NCI-H2107 (cell line): ENCODE measurements around the gene ATP6V0A1.
"Not testable (repeated sequence)": the region's sequence is repeated elsewhere in the genome, so short reads cannot be mapped to it uniquely, and the experiment has no call there.

ENCODE experiments used
- DNase-seq: peaks from one replicate; lab custom pipeline; 2025; lab: John Stamatoyannopoulos, UW

ATP6V0A1 gene

DNA sequence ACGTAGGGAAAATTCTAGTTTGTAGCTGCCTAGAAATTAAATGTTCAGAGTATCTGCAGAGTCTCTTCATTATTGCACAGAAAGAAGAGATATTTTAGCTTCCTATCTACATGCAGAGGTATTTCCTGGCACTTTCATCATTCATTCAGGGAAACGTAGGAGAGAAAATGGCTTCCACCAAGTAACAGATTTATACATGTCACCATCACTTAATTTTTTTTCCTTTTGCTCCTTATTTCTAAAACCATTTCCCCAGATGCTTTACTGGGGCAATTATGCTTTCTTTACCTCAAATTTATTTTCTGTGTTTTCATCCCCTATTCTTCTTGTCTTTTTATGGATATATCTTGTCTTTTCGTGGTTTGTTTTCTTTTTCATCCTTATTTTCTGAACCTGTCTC, 18.5 kb downstream of the ATP6V0A1 start:
- no peak for DNase-seq

DNA sequence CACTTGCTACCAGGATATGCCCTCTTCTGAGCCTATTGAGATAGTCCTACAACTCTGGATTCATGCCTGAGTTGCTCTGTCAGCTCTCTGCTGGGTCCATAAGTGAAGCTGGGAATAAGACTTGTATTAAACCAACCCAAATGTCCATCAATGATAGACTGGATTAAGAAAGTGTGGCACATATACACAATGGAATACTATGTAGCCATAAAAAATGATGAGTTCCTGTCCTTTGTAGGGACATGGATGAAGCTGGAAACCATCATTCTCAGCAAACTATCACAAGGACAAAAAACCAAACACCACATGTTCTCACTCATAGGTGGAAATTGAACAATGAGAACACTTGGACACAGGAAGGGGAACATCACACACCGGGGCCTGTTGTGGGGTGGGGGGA, 19.1 kb downstream of the ATP6V0A1 start:
- not testable (repeated sequence) for DNase-seq

DNA sequence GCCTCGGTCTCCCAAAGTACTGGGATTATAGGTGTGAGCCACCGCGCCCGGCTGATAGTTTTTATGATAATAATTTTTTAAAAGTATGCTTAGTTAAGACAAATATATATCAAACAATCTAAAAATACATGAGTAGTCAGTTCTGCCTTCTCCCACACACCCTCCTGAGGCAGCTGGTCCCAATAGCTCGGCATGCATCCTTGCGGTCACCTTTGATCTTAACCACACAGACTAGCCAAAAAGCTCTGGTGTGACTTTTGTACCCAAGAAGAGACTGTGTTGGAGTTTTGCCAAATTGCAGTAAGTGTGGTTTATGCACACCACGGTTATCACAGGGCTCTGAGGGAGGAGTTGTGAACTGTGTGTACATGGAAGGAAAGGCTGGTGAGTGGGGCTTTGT, 25.6 kb downstream of the ATP6V0A1 start:
- no peak for DNase-seq

DNA sequence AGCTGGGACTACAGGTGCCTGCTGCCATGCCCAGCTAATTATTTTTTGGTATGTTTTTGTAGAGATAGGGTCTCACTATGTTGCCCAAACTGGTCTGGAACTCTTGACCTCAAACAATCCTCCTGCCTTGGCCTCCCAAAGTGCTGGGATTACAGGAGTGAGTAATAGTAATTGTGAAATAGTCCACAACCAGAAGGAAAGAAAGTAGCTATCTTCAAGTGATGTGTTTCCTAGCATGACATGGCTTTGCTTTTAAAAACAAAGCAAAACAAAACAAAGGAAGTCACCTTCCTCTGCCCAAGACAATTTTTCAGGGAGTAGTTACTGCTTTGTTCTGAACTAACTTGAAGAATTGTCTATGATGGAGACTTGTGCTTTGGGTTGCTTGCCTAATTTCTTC, 27.0 kb downstream of the ATP6V0A1 start:
- no peak for DNase-seq

DNA sequence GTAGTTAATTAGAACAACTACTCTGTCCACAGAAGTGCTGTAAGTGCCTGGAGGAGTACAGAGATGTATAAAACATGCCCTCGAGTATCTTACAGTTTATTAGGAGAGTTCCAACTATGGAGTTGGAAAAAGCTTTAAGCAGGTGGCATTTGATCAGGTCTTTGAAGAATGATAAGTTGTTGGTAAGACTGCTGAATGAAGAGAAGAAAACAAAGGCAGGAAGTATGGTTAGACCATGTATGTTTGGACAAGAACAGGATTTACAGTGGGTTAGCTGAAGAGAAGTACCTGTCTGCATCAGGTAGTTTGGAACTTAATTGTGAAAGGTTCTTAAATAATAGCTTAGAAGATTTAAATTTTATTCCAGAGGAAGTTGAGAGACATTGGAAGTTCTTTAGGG, 29.4 kb downstream of the ATP6V0A1 start:
- no peak for DNase-seq

DNA sequence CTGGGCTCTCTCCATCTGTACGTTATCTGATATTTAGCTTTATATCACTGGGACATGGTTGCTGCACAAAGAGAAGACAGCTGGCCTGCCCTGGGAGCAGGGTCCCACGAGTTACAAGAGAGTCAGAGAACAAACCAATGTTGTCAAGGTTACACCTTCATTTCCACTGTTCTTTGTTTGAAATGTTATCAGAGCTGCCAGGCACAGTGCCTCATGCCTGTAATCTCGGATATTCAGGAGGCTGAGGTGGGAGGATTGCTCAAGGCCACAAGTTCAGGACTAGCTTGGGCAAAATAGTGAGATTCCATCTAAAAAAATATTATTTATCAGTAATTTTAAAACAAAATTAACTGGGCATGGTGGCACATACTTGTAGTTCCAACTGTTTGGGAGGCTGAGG, 34.6 kb downstream of the ATP6V0A1 start:
- no peak for DNase-seq

DNA sequence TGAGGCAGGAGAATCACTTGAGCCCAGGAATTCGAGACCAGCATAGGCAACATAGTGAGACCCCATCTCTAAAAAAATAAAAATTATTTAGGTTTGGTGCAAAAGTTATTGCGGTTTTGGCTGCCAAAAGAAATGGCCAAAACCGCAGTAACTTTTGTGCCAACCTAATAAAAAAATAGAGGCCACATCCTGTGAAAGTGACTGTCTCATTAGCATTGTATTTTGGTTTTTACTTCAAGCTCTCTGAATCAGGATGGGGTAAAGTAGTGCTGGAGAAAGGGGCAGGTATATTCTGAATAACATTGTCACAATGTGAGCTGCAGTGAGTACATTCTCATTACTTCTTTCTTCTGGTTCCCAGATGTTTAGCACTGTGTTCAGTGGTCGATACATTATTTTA, 36.0 kb downstream of the ATP6V0A1 start:
- DNase-seq = no peak

DNA sequence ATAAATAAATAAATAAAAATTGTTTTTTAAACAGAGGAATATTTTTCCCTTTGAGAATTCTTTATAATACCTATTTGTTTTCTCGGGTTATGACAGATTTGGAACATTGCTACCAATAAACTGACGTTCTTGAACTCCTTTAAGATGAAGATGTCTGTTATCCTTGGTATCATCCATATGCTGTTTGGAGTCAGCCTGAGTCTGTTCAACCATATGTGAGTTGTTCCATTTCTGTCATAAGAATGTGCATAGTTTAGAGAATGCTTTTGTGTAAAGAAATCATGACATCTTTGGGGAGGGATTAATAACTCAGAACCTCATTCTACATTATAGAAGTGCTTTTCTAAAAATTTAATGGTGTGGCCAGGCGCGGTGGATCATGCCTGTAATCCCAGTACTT, 40.1 kb downstream of the ATP6V0A1 start:
- no peak for DNase-seq

DNA sequence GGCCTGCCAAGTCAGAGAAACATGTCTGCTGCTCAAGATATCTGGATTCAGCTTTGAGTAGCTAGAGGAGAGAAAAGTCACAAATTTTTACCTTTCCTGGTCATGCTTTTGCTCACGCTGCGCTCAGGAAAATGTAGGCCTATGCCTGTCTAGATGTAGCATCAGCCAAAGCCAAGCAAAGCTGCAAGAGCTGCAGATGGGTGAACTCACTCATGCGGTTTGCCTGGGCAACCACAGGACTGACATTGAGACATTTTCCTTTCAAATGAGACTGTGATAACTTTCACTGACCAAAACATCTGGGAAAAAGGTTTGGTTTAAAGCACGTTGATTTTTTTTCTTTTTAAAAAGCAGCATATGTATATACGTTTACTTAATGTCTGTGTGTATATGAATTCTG, 43.4 kb downstream of the ATP6V0A1 start:
- DNase-seq = no peak

DNA sequence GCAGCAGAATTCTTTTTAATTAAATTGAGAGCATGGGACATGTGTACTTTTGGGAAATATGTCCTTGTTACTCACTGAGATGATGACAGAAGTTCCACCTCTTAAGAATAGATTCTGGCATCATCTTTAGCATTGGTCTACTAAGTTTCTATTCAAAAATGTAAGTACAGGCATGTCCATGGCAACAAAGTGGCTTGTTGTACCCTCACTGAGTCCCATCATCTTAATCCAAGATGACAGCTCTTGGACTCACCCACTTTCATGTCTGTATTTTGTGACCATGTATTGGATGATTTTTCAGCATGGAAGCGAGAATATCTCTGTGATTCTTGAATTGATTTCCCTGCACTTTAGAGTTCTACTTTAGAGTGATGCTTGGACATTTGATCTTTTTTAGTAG, 44.2 kb downstream of the ATP6V0A1 start:
- no peak for DNase-seq

DNA sequence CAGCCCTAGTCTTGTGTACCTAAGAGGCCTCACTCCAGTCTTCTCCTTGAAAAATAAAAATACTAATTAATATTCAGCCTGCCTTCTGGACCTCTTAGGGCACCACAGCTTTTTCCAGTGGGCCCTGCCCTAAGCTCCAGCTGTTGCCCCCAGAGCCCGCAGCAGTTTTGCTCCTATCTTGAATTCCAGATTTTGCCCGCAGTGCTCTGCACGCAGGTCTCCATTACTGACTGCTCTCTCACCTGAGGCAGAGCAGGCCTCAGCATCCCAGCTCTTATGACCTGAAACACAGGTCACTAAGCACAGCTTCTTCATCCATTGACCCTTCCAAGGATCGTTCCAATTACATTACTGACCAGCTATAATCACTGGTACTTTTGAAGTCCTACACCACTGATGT, 49.0 kb downstream of the ATP6V0A1 start:
- no peak for DNase-seq

DNA sequence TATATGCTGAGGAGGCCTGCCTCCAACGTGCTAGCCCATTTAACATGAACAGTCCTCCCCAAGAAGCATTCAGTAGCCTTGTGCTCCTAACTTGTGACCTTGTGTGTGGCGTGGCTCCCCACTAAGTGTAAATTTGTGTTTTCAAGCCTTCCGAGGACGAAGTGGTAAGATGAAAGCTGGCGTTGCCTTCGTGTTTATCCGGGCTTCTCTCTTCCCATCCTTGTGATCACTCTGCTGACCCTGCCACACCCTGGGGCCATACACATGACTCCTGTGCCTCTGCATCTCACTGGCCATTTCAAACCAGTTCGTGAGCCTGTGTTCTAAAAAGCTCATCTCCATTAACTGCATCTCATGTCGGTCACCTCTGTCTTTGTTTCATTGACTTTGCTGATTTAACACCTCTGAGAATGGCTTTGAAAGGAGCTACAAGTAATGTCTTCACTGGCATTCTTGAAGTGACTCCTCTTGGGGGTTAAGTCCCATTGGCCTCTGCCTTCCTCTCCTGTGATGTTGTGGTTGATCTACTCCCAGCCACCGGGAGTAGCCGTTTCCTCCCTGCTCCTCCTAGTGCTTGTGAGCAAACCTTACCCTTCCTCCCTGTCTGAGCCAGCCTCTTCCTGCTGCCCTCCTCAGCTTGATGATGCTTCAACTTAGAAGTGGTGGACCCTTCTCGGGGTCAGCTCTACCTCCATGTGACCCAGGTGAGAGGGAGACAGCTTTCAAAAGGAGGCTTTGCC, 49.9 kb downstream of the ATP6V0A1 start:
- DNase-seq = no peak

DNA sequence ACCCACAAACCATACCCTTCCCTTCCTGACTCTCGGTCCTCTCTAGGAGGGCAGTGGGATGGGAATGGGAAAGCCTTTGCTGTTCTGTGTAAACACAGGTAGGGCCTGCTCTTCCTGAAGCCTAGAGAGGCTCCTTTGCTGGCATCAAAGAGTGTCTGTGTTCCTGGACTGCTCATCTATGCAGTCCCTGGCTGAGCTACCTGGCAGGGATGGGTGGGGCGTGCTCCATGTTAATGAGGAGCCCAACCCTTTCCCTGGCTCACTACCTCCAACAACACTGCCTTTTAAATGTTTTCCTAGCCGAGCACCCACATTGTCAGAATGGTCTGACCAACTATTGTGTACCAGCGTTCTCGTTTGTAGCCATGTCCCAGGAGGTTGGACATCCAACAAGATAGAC, 50.7 kb downstream of the ATP6V0A1 start:
- DNase-seq = no peak

DNA sequence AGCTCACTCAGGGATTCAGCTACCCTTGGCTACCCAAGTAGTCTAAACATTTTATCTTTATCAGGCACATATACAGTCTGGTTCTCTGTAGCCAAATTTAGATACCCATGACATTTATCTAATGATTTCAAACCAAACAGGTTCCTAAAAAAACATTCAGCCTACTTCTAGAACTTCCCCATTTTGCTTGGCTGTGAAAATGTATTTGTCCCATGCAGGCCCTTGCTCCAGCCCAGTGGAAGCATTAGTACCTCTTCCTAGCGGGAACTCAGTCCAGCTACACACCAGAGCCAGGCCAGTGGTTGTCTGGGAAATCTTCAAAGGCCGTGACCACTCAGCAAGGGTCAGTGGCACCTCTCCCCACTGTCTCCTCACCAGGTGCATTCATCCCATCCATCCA, 51.2 kb downstream of the ATP6V0A1 start:
- DNase-seq = no peak

DNA sequence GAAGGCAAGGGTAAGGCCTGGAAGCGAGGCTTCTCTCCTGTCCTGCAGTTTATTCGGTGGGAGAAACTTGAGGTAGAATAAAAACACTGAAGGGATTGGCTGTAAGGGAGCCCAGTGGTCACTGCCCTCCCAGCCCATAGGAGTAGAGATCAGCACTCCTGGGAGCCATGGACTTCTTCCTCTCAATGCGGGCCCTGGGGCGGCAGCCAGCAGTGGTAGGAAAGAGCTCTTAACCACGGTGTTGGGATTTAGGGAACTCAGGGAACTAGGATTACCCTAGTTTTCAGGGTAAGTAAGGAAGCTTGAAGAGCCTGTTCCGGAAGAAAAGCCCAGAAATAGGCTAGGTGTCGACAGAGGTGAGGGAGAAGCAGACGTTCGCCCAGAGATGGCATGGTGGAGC, 53.6 kb downstream of the ATP6V0A1 start:
- no peak for DNase-seq

DNA sequence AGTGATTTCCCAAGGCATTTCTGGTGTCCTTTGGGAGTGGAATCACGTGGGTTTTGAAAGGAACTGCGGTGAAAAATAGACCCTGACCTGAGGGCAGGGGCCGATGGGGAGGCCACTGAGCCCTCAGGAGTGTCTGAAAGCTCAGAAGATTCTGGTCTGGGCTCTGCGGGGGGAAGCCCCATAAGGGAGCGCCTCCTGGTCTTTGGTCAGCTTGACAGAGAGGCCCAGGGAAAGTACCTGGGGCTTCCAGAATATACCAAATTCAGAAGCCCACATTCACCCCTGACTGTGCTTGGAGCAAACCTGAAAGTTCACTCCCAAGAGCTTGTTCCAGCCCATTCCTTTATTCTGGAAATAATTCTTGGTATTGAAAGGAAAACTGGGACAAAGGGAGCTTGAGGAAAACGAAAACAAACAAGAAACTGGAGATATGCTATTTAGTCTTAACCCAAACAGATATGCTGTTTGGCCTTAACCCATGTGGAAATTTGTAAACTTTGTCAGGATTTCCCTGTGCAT, 54.1 kb downstream of the ATP6V0A1 start:
- DNase-seq = no peak

DNA sequence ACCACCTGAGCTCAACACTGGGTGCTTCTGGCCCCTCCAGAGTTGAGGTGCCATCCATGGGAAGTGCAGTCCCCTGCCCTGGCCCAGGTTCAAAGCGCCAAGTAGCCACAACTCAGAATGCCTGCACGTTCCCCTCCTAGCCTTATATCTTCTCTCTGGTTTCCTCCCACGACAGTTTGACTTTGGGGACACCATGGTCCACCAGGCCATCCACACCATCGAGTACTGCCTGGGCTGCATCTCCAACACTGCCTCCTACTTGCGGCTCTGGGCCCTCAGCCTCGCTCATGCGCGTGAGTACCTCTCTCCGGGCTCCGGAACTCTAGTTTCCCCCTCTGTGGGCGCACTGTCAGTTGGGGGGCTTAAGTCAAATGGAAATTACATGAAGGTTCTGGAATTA, 55.0 kb downstream of the ATP6V0A1 start:
- no peak for DNase-seq

DNA sequence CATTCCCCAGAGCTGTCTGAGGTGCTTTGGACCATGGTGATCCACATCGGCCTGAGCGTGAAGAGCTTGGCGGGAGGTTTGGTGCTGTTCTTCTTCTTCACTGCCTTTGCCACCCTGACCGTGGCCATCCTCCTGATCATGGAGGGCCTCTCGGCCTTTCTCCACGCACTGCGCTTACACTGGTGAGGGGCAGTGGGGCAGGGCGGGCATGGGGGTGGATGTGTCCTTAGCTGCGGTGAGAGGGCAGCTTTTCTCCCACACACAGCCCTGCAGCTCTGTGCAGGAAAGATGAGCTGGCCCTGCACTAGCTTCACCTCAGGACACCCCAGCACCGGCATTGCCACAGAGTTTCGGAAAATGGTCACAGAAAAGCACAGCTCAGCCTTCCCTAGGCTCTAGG, 55.6 kb downstream of the ATP6V0A1 start:
- no peak for DNase-seq

DNA sequence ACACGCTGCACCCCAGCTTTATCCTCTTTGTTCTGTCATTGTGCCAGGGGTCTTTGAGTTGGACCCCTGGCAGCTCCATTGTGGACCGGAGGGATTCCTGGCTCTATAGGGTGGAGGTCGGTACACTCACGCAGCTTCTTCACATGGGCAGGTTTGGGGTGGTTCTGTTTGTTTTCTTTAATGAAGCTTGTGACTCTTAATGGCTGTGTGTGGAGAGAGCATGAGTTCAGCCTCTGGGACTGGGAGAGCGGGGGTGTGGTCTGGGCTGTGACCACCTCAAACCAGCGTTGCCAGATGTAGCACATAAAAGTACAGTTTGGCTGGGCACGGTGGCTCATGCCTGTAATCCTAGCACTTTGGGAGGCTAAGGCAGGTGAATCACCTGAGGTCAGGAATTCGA, 56.2 kb downstream of the ATP6V0A1 start:
- no peak for DNase-seq

DNA sequence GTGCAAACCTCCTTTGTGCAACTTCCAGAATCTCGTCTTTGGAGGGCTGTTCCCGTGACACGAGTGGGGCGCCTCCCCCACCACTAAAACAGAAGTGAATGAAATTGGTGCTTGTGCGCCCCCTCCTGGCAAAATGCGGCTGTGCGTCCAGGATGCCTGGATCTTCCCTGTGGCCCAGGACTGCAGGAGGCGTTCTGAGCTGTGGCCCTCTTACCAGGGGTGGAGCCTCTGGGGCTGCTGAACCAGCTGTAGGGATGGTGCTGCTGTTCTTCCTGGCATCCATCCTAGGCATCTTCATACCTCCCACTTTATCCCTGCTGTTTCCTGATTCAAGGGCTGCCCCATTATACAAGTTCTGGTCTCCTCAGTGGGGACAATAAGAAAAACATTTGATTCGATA, 58.8 kb downstream of the ATP6V0A1 start:
- no peak for DNase-seq

DNA sequence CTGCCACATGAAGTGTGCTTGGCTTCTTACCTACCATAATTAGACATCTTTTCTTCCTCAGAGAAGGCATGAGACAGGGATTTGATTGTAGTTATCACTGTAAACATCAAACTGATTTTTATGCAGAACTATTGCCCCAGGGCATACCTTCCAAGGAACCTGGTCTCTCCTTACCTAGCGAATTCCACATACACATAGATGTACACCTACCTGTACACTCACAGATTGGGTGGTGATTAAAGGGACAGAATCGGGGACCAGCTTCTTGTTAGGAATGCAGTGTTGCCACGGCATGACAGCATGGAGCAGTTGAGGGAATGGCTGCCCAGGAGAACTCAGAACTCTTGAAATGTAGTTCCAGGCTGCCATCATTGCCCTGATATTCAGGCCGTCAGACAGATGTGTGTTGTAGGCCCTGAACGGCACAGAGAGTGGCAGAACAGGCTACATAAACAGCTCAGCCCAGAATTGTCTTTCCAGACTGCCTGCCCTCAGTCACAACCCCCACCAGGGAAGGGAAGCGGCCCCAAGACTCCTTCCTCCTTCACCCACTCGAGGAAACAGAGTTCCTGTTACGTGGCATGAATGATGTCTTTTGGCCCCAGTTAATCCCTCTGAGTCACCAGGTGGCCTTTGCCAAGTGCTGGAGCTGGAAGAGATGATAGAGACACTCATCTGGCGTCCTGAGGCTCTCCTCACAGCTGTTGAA, 59.5 kb downstream of the ATP6V0A1 start:
- no peak for DNase-seq

DNA sequence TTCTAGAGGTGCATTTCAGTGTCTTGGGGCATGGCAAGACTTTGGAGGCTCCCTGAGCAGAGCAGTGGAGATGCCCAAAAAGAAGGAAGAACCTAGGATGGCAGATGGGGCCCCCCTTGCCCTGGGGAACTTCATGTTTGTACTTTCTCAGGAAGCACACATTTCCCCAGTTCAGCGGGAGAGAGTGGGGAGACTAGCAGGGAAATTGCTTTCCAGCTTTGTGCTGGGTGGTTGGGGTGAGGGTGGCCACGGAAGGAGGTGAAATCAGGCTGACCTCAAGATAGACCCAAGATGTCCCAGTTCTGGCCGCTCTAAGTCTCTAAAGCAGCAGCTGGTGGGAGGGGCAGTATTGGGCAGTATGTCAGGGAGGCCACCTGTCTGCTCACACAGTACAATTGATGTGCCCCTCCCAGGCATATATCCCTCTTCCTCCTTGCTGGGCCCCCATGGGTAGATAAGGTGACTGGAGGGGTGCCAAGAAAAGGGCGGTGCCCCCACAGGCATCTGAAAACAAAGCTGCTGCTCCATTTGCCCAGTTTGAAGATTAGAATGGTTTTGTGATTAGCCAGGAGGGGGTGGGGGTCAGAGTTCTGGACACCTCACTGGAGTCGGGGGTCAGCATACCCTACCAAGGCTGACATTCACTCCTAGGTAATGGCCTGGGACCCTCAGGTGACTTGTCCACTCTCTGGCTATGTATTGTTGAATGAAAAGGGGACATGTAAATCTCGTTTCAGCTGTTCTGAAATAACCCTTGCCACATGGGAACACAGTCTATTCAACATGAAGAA, 60.3 kb downstream of the ATP6V0A1 start:
- DNase-seq = no peak
